GM18502 (cell line): ENCODE measurements around the gene SLC6A9.

Experiments
- ATAC-seq: cut with Tn5 transposase; IDR thresholded peaks from one replicate; pipeline ENCODE4 v1.9.1; 2021; ENCODE audit warnings: mild to moderate bottlenecking; ENCODE audit not compliant: unreplicated experiment, poor library complexity

SLC6A9 gene

GRCh38 chr1:43975249-43975961 lies 55.9 kb downstream of the SLC6A9 start:
- ATAC-seq, result peak; percentile 1

GRCh38 chr1:43974443-43975248 lies 56.6 kb downstream of the SLC6A9 start, which contains the start of gene ATP6V0B:
Gene ATP6V0B, plus strand, starts transcription at chr1:43974960. Its CDS starts 81 bp downstream, at chr1:43975041.
- peak; percentile 64 for ATAC-seq

GRCh38 chr1:43973981-43974442 lies 57.2 kb downstream of the SLC6A9 start:
- ATAC-seq, result no peak

- no peak for ATAC-seq
These were observed 59.8 kb downstream of the SLC6A9 start for GRCh38 chr1:43971336-43971980.

- no peak for ATAC-seq
These were observed 60.4 kb downstream of the SLC6A9 start for GRCh38 chr1:43970911-43971310.

- no peak for ATAC-seq
These were observed 60.8 kb downstream of the SLC6A9 start for GRCh38 chr1:43970502-43970901.

GRCh38 chr1:43969746-43970466 lies 61.4 kb downstream of the SLC6A9 start, which contains the start of gene DPH2:
Gene DPH2, plus strand, starts transcription at chr1:43970010. Its CDS starts 166 bp downstream, at chr1:43970176.
- ATAC-seq, result peak; percentile 87

- ATAC-seq, result no peak
These were observed 61.9 kb downstream of the SLC6A9 start for GRCh38 chr1:43969416-43969745.

- no peak for ATAC-seq
These were observed 62.8 kb downstream of the SLC6A9 start for GRCh38 chr1:43968348-43968948.

GRCh38 chr1:43965316-43965715 lies 65.9 kb downstream of the SLC6A9 start:
- ATAC-seq, result no peak

- no peak for ATAC-seq
These were observed 67.4 kb downstream of the SLC6A9 start for GRCh38 chr1:43963890-43964289.

GRCh38 chr1:43963006-43963405 lies 68.3 kb downstream of the SLC6A9 start:
- ATAC-seq, result no peak

- no peak for ATAC-seq
These were observed 68.9 kb downstream of the SLC6A9 start for GRCh38 chr1:43962324-43962723.

- ATAC-seq, result no peak
These were observed 69.6 kb downstream of the SLC6A9 start for GRCh38 chr1:43961692-43962091.

GRCh38 chr1:43960798-43961197 lies 70.5 kb downstream of the SLC6A9 start:
- ATAC-seq, result no peak

- no peak for ATAC-seq
These were observed 72.7 kb downstream of the SLC6A9 start for GRCh38 chr1:43958351-43959255.

- no peak for ATAC-seq
These were observed 73.7 kb downstream of the SLC6A9 start for GRCh38 chr1:43957407-43958040.

- no peak for ATAC-seq
These were observed 75.0 kb downstream of the SLC6A9 start for GRCh38 chr1:43956234-43956633.
